Mucosa of descending colon (tissue), 3 donors: ENCODE results near the gene MYO3A. TPM values are rescaled to one million over a fixed set of nuclear protein-coding genes. Genes with fewer than 3 reads are reported as not detected.

Experiments used
- ATAC-seq: fragments of 200-7000 bp; cut with Tn5 transposase; one replicate; pipeline ENCODE4 v1.9.1; 2020; ENCODE audit warnings: mild to moderate bottlenecking, moderate library complexity
- DNase-seq, 3 donors: peaks; one replicate each; pipeline ENCODE4 v3.0.0-alpha.2; 2020
- H3K36me3 ChIP-seq: fragments of 200-600 bp; one replicate; pipeline ENCODE4 v1.8.0; 2021; ENCODE audit warnings: low read depth, mild to moderate bottlenecking
- H3K4me1 ChIP-seq: fragments of 200-600 bp; one replicate; pipeline ENCODE4 v1.8.0; 2021; ENCODE audit warnings: low read depth, mild to moderate bottlenecking
- H3K4me3 ChIP-seq: fragments of 200-600 bp; one replicate; pipeline ENCODE4 v1.8.0; 2021; ENCODE audit warnings: mild to moderate bottlenecking
- H3K9me3 ChIP-seq: fragments of 200-600 bp; one replicate; pipeline ENCODE4 v1.8.0; 2021; ENCODE audit warnings: mild to moderate bottlenecking
- CTCF ChIP-seq: fragments of 200-600 bp; IDR thresholded peaks from one replicate; pipeline ENCODE4 v1.8.0; 2022; ENCODE audit warnings: antibody characterized with exemption, mild to moderate bottlenecking
- intact Hi-C, 2 donors: fragments of 100-400 bp; cut with DNase I in 1 of 2; cut with micrococcal nuclease in 1 of 2; formaldehyde crosslinking; loops; one replicate each; pipeline versions ENCODE4 v1.11.0 to v1.11.1; 2022; cut with DNase I, micrococcal nuclease
- total RNA-seq, 3 donors: library from RNA; stranded (reverse); fragmentation: NEBNext Ultra II Directional in 2 of 3; extraction: Animal tissue kit (Norgen Biotek cat#: 25700) in 2 of 3; gene quantifications; one replicate each; pipeline versions ENCODE4 v1.2.1 to v1.2.4, GENCODE V29; 2021 to 2023
- donor health status: DM: no; HTN: no; CAD: no; lungs with moderate emphysema.
- donor health status: DM: no; HTN: no; CAD: no.
- donor health status: DM: no; HTN: yes; CAD: no.

The MYO3A gene
- total RNA-seq, 3 donors from 2014 or later: 0.12 to 0.29 (median 0.25) TPM

GRCh38 chr10:26015092-26015491, 81.1 kb downstream of the MYO3A start:
- Histone ChIP-seq H3K4me3 (no peak overlapping the region), H3K36me3 (no peaks in the 10 kb centered on the region), H3K4me1 (no peaks in the 10 kb centered on the region), H3K9me3 (peaks cover 5% of the 10 kb centered on the region)
- intact Hi-C loops: no loop called here
- no peak for TF ChIP-seq CTCF
- ATAC-seq: no peak
- no peak for DNase-seq

GRCh38 chr10:26022831-26023230, 88.8 kb downstream of the MYO3A start:
- ATAC-seq (no peak), DNase-seq (no peak)
- Histone ChIP-seq H3K4me3 (no peak overlapping the region), H3K4me1 (no peaks in the 10 kb centered on the region), H3K9me3 (no peaks in the 10 kb centered on the region), H3K36me3 (no peaks in the 10 kb centered on the region)
- intact Hi-C loops: no loop called here
- TF ChIP-seq CTCF: no peak

GRCh38 chr10:26024303-26024702, 90.3 kb downstream of the MYO3A start:
- no peaks in the 10 kb centered on the region for H3K36me3 ChIP-seq
- H3K4me1 ChIP-seq: no peaks in the 10 kb centered on the region
- H3K9me3 ChIP-seq: no peaks in the 10 kb centered on the region
- ATAC-seq (no peak), DNase-seq (no peak)
- no peak for TF ChIP-seq CTCF
- no peak overlapping the region for H3K4me3 ChIP-seq
- intact Hi-C loops: no loop called here

- Histone ChIP-seq H3K4me1 (no peaks in the 10 kb centered on the region), H3K4me3 (no peak overlapping the region), H3K36me3 (no peaks in the 10 kb centered on the region), H3K9me3 (no peaks in the 10 kb centered on the region)
- no peak for TF ChIP-seq CTCF
- DNase-seq: no peak
- no peak for ATAC-seq
- intact Hi-C loops: no loop called here
Measured at GRCh38 chr10:26025523-26025922, 91.5 kb downstream of the MYO3A start.

GRCh38 chr10:26029858-26030257, 95.8 kb downstream of the MYO3A start:
- ATAC-seq: no peak
- Histone ChIP-seq H3K4me1 (no peaks in the 10 kb centered on the region), H3K36me3 (no peaks in the 10 kb centered on the region), H3K4me3 (no peak overlapping the region), H3K9me3 (no peaks in the 10 kb centered on the region)
- no peak for TF ChIP-seq CTCF
- DNase-seq: no peak
- intact Hi-C loops: no loop called here

- Histone ChIP-seq H3K4me3 (no peak overlapping the region), H3K9me3 (no peaks in the 10 kb centered on the region), H3K36me3 (no peaks in the 10 kb centered on the region), H3K4me1 (no peaks in the 10 kb centered on the region)
- ATAC-seq (no peak), DNase-seq (no peak)
- TF ChIP-seq CTCF: no peak
- intact Hi-C loops: no loop called here
Measured at GRCh38 chr10:26031300-26031699, 97.3 kb downstream of the MYO3A start.
